B cell (primary cell): ENCODE results near the gene EGR2.

ENCODE experiments used
- EZH2 ChIP-seq: IDR thresholded peaks from 2 replicates; pipeline ENCODE4 v1.6.1; 2012; ENCODE audit warnings: borderline replicate concordance, low read depth, mild to moderate bottlenecking, moderate library complexity, low read length; ENCODE audit not compliant: insufficient read depth, poor library complexity, severe bottlenecking
- TF ChIP-seq, protein P1 (sequence below): fragments of 200-600 bp; IDR thresholded peaks from one replicate; pipeline ENCODE4 v1.8.0; 2022; ENCODE audit warnings: antibody characterized with exemption, mild to moderate bottlenecking

DNA sequence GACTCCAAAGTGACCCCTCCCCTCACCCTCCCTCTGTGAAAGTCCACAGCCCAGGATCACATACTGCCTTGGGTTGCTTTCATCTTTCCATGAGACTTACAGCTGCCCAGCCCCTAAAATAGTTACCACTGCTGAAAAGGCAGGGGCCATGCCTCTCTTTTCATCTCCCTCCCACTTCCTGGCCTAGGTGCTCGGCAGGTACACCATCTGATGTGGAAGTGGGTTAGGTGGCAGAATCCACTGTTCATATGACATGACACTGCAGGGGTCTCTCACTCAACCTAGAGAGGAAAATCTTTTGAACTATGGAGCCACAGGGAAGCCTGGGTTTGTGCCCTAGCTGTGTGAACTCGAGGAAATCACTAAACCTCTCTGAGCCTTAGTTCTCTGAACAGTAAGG, 50.4 kb downstream of the EGR2 start:
- TF ChIP-seq, protein P1, sequence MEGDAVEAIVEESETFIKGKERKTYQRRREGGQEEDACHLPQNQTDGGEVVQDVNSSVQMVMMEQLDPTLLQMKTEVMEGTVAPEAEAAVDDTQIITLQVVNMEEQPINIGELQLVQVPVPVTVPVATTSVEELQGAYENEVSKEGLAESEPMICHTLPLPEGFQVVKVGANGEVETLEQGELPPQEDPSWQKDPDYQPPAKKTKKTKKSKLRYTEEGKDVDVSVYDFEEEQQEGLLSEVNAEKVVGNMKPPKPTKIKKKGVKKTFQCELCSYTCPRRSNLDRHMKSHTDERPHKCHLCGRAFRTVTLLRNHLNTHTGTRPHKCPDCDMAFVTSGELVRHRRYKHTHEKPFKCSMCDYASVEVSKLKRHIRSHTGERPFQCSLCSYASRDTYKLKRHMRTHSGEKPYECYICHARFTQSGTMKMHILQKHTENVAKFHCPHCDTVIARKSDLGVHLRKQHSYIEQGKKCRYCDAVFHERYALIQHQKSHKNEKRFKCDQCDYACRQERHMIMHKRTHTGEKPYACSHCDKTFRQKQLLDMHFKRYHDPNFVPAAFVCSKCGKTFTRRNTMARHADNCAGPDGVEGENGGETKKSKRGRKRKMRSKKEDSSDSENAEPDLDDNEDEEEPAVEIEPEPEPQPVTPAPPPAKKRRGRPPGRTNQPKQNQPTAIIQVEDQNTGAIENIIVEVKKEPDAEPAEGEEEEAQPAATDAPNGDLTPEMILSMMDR, result no peak
- no peak for TF ChIP-seq EZH2
